ENCODE results near the gene MRPL36.

GRCh38 chr5:1799110-1799601 lies 481 bp downstream of the MRPL36 start:
- TF ChIP-seq EZH2 (IDR thresholded peaks at IDR 0.05; ENCODE audit: low read depth) (no peak), CTCF (conservative IDR thresholded peaks at IDR 0.05) (0 out of 2 replicates have a peak, but pooled peaks have one; percentile 19)
